ENCODE measurements around the gene TMEM131.
"Not testable (repeated sequence)": the region's sequence is repeated elsewhere in the genome, so short reads cannot be mapped to it uniquely, and the experiment has no call there.

TMEM131 gene, protein sequence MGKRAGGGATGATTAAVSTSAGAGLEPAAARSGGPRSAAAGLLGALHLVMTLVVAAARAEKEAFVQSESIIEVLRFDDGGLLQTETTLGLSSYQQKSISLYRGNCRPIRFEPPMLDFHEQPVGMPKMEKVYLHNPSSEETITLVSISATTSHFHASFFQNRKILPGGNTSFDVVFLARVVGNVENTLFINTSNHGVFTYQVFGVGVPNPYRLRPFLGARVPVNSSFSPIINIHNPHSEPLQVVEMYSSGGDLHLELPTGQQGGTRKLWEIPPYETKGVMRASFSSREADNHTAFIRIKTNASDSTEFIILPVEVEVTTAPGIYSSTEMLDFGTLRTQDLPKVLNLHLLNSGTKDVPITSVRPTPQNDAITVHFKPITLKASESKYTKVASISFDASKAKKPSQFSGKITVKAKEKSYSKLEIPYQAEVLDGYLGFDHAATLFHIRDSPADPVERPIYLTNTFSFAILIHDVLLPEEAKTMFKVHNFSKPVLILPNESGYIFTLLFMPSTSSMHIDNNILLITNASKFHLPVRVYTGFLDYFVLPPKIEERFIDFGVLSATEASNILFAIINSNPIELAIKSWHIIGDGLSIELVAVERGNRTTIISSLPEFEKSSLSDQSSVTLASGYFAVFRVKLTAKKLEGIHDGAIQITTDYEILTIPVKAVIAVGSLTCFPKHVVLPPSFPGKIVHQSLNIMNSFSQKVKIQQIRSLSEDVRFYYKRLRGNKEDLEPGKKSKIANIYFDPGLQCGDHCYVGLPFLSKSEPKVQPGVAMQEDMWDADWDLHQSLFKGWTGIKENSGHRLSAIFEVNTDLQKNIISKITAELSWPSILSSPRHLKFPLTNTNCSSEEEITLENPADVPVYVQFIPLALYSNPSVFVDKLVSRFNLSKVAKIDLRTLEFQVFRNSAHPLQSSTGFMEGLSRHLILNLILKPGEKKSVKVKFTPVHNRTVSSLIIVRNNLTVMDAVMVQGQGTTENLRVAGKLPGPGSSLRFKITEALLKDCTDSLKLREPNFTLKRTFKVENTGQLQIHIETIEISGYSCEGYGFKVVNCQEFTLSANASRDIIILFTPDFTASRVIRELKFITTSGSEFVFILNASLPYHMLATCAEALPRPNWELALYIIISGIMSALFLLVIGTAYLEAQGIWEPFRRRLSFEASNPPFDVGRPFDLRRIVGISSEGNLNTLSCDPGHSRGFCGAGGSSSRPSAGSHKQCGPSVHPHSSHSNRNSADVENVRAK (N-terminal part only)

DNA sequence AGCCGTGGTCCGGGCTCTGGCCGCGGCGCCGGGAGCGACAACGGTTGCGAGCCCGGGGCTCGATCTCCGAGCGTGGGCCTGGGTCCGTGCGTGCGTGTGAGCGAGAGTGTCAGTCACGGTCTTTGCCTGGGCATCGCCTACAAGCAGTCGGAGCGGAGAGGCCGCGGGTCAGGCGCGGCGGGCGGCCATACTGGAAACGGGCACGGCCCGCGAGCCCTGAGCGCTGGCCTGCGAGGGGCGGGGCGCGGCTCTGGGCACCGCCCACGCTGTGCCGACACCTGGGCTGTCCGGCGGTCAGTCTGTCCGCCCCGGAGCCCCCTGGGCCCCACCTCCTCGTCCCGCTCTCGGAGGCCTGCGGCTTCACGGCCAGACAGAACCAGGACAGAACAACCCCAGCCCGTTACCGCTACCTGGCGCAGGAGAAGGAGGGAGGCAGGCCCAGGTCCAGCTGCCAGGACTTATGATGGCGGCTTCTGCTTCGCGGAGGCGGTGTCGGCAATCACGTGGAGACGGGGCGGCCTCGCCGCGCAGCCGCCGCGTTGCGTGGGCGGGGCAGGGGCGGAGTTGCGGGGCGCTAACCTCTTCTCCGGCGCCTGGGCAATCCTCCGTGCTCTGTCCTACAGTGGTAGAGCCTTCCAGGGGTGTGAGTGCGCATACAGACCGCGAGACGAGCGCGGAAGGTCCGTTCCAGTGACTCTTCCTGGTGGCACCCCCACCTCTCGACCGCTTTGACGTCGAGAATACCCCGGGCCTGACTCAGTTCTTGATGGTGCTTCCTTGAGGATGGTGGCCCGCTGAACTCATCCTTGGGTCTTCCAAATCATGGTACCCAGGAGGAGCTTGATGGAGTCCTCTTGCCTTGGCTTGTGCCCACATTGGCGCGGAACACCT, at the start of gene TMEM131:
Gene TMEM131, minus strand, starts transcription at position 215 of the 891 bp plus-strand sequence. CDS start 286 bp downstream, outside the sequence.
- DNase-seq (ENCODE audit: low read depth in 1 of 2, low spot score in 1 of 2): peak; percentile 92 to 94

DNA sequence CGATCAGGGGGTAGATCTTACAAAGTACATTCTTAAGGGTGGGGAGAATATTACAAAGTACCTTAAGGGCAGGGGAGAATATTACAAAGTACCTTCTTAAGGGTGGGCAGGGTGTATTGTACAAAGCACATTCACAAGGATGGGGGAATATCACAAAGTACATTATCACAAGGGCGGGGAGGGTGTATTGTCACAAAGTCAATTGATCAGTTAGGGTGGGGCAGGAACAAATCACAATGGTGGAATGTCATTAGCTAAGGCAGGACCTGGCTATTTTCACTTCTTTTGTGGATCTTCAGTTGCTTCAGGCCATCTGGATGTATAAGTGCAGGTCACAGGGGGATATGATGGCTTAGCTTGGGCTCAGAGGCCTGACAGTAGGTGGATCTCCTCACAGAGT, 49.0 kb upstream of the TMEM131 start:
- not testable (repeated sequence) for DNase-seq (ENCODE audit: low read depth in 1 of 2, low spot score in 1 of 2)

DNA sequence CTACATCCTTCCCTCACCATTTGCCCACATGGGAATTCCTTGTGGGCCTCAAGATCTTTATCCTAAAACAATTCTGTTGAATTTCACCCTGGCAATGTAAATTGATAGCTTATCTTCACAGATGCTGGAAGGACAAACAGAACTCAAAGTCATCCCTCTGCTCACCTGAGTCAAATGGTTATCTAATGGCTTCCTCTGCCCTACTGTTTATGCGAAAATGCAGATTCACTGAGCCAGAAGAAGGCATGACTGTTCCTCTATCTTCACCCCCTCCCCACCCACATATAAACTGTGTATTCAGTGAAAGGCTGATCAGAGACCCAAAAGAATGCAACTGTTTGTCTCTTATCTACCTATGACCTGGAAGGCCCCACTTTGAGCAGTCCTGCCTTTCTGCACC, 47.4 kb upstream of the TMEM131 start:
- no peak for DNase-seq (ENCODE audit: low read depth in 1 of 2, low spot score in 1 of 2)

DNA sequence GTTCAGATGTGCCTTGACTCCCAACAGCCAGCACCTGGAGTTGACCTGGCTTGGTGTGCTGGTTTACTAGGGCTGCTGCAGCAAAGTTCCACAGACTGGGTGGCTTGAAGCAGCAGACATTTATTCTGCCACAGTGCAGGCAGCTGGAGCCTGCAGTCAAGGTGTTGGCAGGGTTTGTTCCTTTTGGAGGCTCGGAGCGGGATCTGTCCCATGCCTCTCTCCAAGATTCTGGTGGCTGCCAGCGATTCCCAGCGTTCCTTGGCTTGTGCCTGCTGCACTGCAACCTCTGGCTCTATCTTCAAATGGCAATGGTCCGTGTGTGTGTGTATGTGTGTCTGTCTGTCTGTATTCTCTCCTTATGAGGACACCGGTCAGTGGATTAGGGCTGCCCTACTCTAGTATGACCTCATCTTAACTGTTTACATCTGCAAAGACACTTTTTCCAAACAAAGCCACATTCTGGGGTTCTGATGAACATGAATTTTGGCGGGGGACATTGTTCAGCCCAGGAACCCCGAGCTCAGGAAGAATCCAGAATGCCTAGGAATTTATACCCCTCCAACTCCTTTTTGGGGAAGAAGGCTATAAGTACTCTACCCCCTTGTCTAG, 44.7 kb upstream of the TMEM131 start:
- no peak for DNase-seq (ENCODE audit: low read depth in 1 of 2, low spot score in 1 of 2)

DNA sequence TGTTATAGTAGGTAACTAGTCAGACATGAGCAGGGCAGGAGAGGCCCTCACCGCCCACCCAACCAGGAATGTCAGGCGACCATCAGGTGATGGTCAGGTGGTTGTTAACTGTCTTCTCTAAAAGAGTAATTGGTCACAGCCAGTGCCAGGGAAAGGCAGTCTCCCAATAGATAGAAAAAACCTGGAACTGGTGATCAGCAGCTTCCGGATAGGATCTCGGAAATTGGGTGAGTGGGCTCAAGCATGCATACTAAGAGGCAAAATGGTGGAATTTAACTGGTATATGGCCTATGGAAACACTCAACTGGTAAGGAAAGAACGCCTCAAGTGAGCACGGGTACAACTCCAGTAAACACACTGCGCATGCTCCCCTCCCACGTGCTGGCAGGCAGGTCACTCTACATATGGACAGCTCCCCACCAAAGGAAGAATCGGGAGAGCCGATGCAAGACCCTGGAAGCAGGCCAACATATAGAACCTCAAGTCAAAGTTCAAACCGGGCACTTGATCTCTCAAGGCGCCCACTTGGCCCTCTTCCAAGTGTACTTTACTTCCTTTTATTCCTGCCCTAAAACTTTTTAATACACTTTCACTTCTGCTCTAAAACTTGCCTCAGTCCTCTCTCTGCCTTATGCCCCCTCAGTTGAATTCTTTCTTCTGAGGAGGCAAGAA, 43.5 kb upstream of the TMEM131 start:
- no peak for DNase-seq (ENCODE audit: low read depth in 1 of 2, low spot score in 1 of 2)

DNA sequence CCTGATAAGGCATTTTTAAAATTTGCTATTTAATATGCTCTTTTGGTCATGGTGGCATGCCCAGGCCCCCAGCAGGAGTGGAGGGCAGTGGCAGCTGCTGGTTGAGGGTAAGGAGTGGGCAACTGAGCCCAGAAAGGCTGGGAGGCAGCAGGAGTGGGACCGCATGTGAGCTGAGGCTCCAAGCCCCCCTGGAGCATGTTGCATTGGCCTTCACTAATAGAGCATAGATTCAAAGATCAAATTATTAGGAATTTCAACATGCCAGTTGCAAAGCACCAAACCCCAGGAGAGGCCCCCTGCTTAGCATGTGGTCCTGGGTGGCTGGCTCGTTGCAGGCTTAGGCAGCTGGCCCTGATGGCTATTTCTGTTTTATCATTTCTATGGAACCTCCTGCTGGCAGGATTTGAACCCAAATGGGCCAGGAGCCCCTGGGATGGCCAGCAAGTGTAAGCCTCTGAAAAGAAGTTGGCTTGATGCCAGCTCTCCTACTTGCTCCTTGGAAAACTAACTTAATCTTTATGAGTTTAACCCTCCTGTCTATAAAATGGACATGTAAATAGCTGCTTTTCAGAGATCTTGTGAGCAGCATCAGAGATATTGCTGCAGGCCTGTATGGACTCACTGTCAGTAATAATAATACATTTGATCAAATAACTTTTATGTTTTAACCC, 42.1 kb upstream of the TMEM131 start:
- DNase-seq (ENCODE audit: low read depth in 1 of 2, low spot score in 1 of 2): no peak

DNA sequence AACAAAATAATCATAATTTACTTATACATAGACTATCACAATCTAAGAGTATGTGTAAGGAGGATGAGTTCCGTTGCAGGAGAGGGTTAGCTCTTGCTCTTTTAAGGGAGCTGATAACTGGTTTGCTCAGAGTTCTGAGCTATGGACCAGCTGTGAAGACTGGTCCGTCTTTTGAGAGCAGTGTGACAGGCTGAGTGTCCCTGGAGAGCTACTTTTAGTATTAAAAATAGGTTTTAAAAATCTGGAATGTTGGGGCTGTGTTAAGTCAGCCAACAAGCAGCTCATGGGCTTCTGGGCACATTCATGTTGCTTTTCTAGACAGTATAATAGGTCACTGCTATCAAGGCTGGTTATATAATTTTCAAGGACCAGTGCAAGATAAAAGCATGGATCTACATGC, 41.5 kb upstream of the TMEM131 start:
- no peak for DNase-seq (ENCODE audit: low read depth in 1 of 2, low spot score in 1 of 2)

DNA sequence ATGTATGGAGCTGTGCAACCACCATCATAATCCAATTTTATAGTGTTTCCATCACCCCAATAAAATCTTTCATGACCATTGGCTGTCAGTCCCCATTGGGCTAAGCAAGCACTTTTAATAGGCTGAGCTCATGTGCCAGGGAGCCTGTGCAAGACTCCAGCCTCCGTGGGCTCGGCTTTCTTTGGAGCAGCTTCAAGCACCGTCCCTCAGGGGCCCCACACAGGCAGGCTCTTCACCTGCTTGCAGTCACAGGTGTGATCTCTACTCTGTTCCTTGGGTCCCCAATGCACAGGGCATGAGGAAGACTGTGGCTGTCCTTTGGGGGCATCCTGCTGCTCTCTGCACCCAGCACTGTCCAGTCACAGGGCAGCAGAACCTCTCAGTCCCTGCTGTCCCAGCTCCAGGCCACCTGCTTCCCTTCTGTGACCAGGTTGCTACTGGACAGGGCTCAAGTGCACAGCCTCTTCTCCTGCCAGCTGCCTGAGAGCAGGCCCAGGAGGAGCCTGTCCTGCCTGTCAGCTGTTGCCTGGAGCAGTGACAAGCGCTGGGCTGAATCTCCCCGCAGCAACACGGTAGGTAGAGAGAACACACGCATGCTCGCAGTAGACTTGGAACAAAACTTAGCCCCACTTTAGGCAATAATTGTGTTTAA, 40.7 kb upstream of the TMEM131 start:
- no peak for DNase-seq (ENCODE audit: low read depth in 1 of 2, low spot score in 1 of 2)

DNA sequence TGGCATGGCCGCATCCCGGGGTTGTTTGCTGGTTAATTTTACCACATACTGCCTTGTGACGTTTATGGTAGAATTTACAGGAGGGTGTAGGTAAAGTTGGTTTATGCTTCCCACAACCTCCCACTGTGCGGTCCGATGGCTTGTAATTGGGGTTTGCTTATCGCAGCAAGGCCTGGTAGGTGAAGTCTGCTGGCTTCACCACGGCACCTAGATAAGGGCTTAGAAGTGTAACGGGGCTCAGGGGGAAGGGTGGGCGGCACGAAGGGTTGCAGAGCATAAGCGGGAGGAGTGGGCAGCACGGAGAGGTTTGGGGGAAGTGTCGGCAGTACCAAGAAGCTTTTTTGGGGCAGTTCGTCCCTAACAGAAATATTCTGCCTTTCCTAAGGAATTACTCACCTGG, 39.0 kb upstream of the TMEM131 start:
- DNase-seq (ENCODE audit: low read depth in 1 of 2, low spot score in 1 of 2): no peak

DNA sequence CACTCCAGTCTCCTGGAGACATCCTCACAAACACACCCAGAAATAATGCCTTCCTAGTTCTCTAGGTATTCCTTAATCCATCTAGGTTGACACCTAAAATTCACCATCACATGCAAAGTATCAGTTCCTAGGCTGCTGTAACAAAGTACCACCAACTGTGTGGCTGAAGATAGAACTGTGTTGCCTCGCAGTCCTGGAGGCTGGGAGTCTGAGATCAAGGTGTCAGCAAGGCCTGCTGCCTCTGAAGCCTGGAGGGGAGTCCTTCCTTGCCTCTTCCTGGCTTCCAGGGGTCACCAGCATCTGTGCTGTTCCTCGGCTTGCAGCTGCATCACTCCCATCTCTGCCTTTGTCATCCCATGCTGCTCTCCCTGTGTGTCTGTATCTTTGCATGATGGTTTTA, 36.3 kb upstream of the TMEM131 start:
- DNase-seq (ENCODE audit: low read depth in 1 of 2, low spot score in 1 of 2): no peak

DNA sequence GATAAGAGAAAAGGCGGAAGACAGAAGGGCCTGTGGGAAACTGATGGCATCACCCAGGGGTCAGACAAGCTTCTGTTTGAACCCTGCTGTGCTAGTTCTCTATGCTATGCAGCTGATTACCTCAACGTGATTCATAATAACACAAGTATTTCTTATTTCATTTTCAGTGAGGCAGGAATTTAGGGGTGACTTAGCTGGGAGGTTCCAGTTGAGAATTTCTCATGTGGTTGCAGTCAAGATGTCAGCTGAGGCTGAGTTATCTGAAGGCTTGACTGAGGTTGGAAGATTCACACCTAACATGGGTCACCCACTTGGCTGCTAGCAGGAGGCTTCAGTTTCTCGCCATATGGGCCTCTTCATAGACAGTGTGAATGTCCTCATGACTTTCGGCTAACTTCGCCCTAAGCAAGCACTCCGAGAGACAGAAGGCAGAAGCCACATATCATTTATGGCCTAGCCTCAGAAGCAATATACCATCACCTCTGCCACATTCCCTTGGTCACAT, 34.0 kb upstream of the TMEM131 start:
- no peak for DNase-seq (ENCODE audit: low read depth in 1 of 2, low spot score in 1 of 2)

DNA sequence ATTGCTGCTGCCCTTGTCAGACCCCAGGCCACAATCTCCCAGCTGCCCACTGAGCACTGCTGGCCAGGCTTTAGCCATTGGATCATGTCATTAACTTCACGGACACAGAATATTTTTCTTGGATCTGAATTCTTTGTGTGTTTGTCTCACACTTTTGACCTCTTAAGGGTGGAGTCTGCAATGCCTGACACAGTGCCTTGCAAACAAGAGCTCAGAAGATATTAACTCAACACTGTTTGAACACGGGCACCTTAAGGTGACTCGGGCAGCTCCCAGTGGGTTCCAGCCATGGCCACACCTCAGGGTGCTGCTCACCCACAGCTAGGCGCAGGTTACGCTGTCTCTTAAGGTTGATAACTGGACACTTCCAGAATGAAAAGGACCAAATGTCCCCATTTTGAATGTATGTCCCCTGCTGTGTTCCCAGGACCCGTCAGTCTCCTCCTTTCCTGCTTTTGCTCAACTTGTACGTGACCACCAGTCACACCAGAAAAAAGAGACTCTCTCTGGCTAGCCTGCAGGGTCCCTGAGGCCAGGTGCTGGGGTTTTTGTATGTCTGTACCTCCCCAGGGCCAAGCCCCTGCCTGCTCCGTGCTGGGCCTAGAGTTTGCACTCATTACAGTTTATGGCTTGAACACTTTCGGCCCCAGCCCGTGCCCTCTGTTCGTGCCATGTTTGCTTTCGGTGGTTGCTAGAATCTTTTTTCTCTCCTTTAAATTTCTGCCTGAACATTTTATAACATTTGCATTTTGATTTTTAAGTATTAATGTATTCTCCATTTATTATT, 33.4 kb upstream of the TMEM131 start:
- no peak for DNase-seq (ENCODE audit: low read depth in 1 of 2, low spot score in 1 of 2)

DNA sequence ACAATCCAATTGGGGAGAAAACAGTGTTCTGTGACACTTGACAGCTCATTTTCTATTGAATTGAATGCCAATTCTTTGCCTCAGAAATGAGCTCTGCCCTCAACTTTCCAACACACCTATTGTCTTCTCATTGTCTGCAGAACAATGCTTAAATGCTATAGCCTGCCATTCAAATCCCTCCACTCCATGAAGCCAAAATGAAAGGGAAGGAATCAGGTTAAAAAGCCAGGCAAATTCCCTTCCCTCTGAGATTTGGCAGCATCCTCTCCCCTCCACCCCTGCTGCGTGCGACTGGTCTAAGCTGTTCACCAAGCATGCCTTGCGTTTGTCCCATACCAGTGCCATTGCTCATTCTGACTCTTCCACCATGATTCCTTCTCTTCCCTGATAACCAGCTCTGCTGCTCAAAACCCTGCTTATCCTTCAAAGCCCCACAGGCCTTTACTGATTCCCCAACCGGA, 32.4 kb upstream of the TMEM131 start:
- no peak for DNase-seq (ENCODE audit: low read depth in 1 of 2, low spot score in 1 of 2)

DNA sequence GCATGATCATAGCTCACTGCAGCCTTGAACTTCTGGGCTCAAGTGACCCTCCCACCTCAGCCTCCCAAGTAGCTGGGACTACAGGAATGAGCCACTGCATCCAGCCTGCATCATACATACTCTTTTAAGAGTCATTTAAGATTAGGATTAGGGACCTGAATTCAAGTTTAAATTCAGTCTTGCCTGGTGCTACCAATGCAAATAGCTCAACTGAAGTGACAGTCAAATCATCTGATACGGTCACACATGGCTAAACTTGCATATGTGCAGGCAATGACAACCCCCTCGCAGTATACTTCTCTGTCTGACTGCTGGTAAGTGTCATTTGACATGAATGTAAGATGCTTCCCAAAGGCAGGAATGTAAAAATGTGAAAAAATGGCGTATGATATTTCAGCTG, 31.8 kb upstream of the TMEM131 start:
- no peak for DNase-seq (ENCODE audit: low read depth in 1 of 2, low spot score in 1 of 2)

DNA sequence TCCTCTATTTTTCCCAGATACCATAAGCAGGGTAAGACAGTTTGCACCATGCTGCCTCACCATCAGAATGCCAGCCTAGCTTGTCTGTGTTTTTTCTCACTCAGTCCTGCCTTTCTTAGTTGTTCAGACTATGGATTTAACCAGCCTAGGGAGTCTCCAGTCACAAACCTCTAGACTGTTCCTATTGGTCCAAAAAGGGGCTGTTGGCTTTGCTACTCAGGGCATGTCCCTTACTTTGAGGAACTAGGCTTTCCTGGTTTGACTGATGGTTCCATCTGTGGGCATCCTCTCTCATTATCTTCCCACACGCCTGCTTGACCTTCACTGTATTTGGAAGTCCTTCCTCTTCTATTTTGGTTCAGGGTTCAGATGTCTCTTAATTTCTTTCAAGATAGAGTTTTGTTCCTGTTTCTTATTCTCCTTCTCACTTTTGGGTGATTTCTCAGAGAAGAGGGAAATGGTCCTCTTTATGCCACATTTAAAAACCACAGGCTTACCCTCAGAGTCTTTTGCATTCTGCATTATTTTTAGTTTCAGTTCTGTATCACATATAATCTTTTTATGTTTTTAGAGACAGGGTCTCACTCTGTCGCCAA, 31.3 kb upstream of the TMEM131 start:
- DNase-seq (ENCODE audit: low read depth in 1 of 2, low spot score in 1 of 2): no peak

DNA sequence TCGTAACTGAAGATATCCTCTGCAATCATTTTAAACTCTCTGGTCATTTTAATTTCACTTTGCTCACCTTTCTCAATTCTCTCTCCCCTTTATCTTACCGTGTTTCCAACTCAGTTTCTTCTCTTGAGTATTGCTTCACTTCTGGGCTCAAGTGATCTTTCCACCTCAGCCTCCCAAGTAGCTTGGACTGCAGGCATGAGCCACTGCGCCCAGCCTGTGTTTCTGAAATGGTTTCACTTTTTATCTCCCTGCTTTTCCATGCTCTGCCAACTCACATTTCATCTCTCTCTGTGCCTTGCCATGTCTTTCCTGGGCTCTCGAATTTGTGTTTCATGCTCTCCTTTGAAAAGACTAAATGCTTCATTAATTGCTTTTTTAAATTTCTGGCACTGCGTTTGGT, 30.5 kb upstream of the TMEM131 start:
- DNase-seq (ENCODE audit: low read depth in 1 of 2, low spot score in 1 of 2): no peak

DNA sequence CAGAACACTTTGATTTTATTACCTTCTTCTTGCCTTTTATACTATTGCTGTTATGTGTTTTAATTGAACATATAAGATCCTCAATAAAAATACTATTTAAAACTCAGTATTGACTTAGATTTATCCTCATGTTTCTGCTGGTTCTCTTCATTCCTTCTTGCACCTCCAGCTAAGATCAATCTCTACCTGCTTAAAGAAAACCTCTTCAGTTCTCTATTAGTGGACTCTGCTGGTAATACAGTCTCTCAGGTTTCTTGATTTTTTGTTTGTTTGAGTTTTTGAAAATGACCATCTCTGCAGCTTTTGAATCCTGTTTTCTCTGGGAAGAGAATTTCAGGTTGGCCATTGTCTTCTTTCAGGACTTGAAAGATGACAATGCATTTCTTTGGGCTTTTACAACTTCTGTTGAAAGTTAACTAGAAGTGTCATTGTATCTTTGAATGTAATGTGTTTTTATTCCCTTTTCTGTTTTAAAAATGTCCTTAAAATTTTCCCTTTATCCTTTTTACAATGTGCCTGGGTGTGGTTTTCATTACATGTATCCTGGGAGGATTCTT, 29.8 kb upstream of the TMEM131 start:
- DNase-seq (ENCODE audit: low read depth in 1 of 2, low spot score in 1 of 2): no peak

All from activated T-helper 1 cell treated with anti-CD3 and anti-CD28 coated beads, Interleukin-2, amount 50 U/mL, for 16 hours (primary cell).